Prostate gland (tissue), 2 donors: ENCODE results near the gene BAIAP2. TPM values are rescaled to one million over a fixed set of nuclear protein-coding genes. Genes with fewer than 3 reads are reported as not detected.
"Not testable (repeated sequence)": the region's sequence is repeated elsewhere in the genome, so short reads cannot be mapped to it uniquely, and the experiment has no call there.

Experiments used
- DNase-seq: peaks from one replicate; pipeline ENCODE4 v3.0.0-alpha.2; 2019; ENCODE audit warnings: low spot score
- H3K27ac ChIP-seq, 2 donors: fragments of 200-600 bp; sonication (generic); 2 replicates each; pipeline ENCODE4 v1.5.1; 2017 to 2019
- H3K27me3 ChIP-seq: fragments of 200-600 bp; sonication (generic); replicated peaks from 2 replicates; pipeline ENCODE4 v1.5.1; 2019; ENCODE audit not compliant: insufficient read depth
- H3K36me3 ChIP-seq, 2 donors: fragments of 200-600 bp; sonication (generic); 1 replicate in 1 of 2; 2 replicates in 1 of 2; pipeline versions ENCODE4 v1.5.1 to v1.8.1; 2017 to 2019
- H3K4me1 ChIP-seq: fragments of 200-600 bp; sonication (generic); replicated peaks from 2 replicates; pipeline ENCODE4 v1.5.1; 2019
- H3K4me3 ChIP-seq, 2 donors: fragments of 200-600 bp; sonication (generic); 2 replicates each; pipeline ENCODE4 v1.5.1; 2017 to 2019
- H3K9me3 ChIP-seq: fragments of 200-600 bp; sonication (generic); 2 replicates; pipeline ENCODE4 v1.5.1; 2017
- CTCF ChIP-seq, 4 experiments: fragments of 200-600 bp in 2 of 4; fragments of 450-650 bp in 2 of 4; sonication (generic) in 2 of 4; IDR thresholded peaks; 1 replicate in 3 of 4; 2 replicates in 1 of 4; pipeline ENCODE4 v1.5.1; 2016 to 2019; ENCODE audit warnings: antibody characterized with exemption in 4 of 4, mild to moderate bottlenecking in 2 of 4, moderate library complexity in 2 of 4
- POLR2A ChIP-seq: fragments of 450-650 bp; IDR thresholded peaks from one replicate; pipeline ENCODE4 v1.6.1; 2016; ENCODE audit warnings: antibody characterized with exemption, mild to moderate bottlenecking
- POLR2AphosphoS5 ChIP-seq: sonication (generic); formaldehyde crosslinking; IDR thresholded peaks from one replicate; pipeline ENCODE4 v1.6.1; 2017; ENCODE audit warnings: antibody characterized with exemption
- WGBS: methylation state at CpG from one replicate; pipeline ENCODE4 v1.1.5; 2018; 5-methylcytosine and 5-hydroxymethylcytosine counted together
- intact Hi-C: fragments of 100-400 bp; cut with DNase I; formaldehyde crosslinking; loops from one replicate; pipeline ENCODE4 v1.14.2; 2022
- total RNA-seq, 2 donors: library from RNA; depleted of rRNA; stranded (reverse); fragments of >200 nt; gene quantifications; one replicate each; pipeline ENCODE4 v1.1.0, GENCODE V29; 2016

BAIAP2 gene
- total RNA-seq, 2 donors from 2014 or later: 125 to 148 TPM

DNA sequence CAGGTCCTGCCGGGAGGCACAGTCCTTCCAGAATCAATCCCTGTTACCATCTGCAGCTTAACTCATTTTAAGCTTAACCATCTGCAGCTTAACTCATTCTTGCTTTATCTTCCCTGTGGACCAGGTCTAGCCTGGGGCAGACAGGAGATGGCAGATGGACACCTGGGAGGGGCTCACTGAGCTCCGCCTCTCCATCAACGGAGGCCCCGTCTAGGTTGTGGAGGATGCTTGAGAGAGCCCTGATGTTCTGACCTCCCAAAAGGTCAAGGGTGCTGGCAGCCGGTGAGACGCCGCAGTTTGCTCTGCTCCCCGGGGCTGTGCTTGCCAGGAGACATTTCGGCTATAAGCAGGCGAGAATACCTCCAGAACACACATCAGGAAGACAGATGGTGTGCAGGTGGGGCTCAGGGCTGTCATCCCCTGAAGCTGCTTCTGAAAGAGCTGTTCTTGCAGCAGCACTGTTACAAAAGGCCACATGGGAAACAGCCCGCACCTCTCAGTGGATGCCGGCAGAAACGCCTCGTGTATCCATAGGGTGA is 41.3 kb downstream of the BAIAP2 start:
- DNase-seq: no peak
- Histone ChIP-seq H3K27me3 (no peaks in the 10 kb centered on the region), H3K27ac (no peak overlapping the region), H3K4me1 (peaks cover 13% of the 10 kb centered on the region), H3K9me3 (no peaks in the 10 kb centered on the region), H3K36me3 (no peaks in the 10 kb centered on the region), H3K4me3 (no peak overlapping the region)
- intact Hi-C loops: no loop called here
- TF ChIP-seq POLR2A: no peak
- TF ChIP-seq POLR2AphosphoS5: no peak
- no peak for TF ChIP-seq CTCF (IDR thresholded peaks at IDR 0.05)
- WGBS: 67% methylated on average over 14 of the region's 14 CpGs

- intact Hi-C loops, H3K4me3 ChIP-seq, H3K9me3 ChIP-seq, H3K27me3 ChIP-seq, H3K36me3 ChIP-seq, DNase-seq: not testable (repeated sequence)
- peak overlapping the region in 1 of 2 donors; percentile 94 for H3K27ac ChIP-seq
- WGBS: 92% methylated on average over 45 of the region's 45 CpGs
- H3K4me1 ChIP-seq: peaks cover 26% of the 10 kb centered on the region
Observed at GRCh38 chr17:81078026-81078913, 43.3 kb downstream of the BAIAP2 start.

- Histone ChIP-seq H3K4me1 (peaks cover 40% of the 10 kb centered on the region), H3K36me3 (no peaks in the 10 kb centered on the region), H3K27ac (peak overlapping the region in 1 of 2 donors; percentile 94), H3K4me3 (no peak overlapping the region), H3K27me3 (no peaks in the 10 kb centered on the region), H3K9me3 (no peaks in the 10 kb centered on the region)
- no peak for DNase-seq
- intact Hi-C loops: no loop called here
- TF ChIP-seq CTCF (IDR thresholded peaks at IDR 0.05): no peak
- no peak for TF ChIP-seq POLR2AphosphoS5
- no peak for TF ChIP-seq POLR2A
- 66% methylated on average over 16 of the region's 19 CpGs for WGBS
Observed at GRCh38 chr17:81080019-81080418, 45.1 kb downstream of the BAIAP2 start.

GRCh38 chr17:81081222-81082176 is 46.5 kb downstream of the BAIAP2 start:
- intact Hi-C loops: no loop called here

More at GRCh38 chr17:81081222-81082176, 46.5 kb downstream of the BAIAP2 start:
- H3K27ac ChIP-seq: peak overlapping the region; percentile 93 to 94
- H3K4me1 ChIP-seq: peaks cover 51% of the 10 kb centered on the region
- TF ChIP-seq POLR2AphosphoS5 (no peak), POLR2A (no peak), CTCF (IDR thresholded peaks at IDR 0.05) (no peak)
- no peak for DNase-seq
- 62% methylated on average over 33 of the region's 33 CpGs for WGBS
- H3K4me3 ChIP-seq: no peak overlapping the region
- peaks cover 0 to 2% of the 10 kb centered on the region in 2 donors for H3K36me3 ChIP-seq
- H3K27me3 ChIP-seq: no peaks in the 10 kb centered on the region
- H3K9me3 ChIP-seq: no peaks in the 10 kb centered on the region
